OCI-LY7 (cell line): ENCODE results near the gene LRRC7. TPM values are rescaled to one million over a fixed set of nuclear protein-coding genes. Genes with fewer than 3 reads are reported as not detected.

Experiments used
- BruUV-seq: library from RNA; stranded (reverse); fragments of 400-500 nt; replicated peaks from 2 replicates; lab custom pipeline; 2021; lab: Mats Ljungman, UMichigan
- CTCF ChIA-PET: fragments of 300-600 bp; sonication (Branson Sonifier 250); formaldehyde crosslinking; loops from one replicate; lab custom pipeline; 2022; ENCODE audit warnings: antibody characterized with exemption; ENCODE audit not compliant: unreplicated experiment; lab: Charles Lee
- POLR2A ChIA-PET: fragments of 300-600 bp; sonication (Branson Sonifier 250); formaldehyde crosslinking; loops from one replicate; lab custom pipeline; 2022; ENCODE audit warnings: antibody characterized with exemption; lab: Charles Lee
- DNase-seq: peaks from one replicate; pipeline ENCODE4 v3.0.0-alpha.2; 2015; ENCODE audit warnings: low spot score
- H2AFZ ChIP-seq: fragments of 200-600 bp; sonication (generic), shearing (Covaris generic); 2 replicates; pipeline ENCODE4 v1.6.1; 2014; ENCODE audit warnings: mild to moderate bottlenecking, antibody characterized with exemption, low read length, moderate library complexity
- H3K27ac ChIP-seq: fragments of 200-600 bp; sonication (generic); 2 replicates; pipeline ENCODE4 v1.5.1; 2014; ENCODE audit warnings: mixed run types, low read depth, mild to moderate bottlenecking, moderate library complexity, low read length, inconsistent platforms; ENCODE audit not compliant: poor library complexity, severe bottlenecking
- H3K36me3 ChIP-seq: fragments of 200-600 bp; sonication (generic); 2 replicates; pipeline ENCODE4 v1.6.1; 2014; ENCODE audit warnings: mild to moderate bottlenecking, antibody characterized with exemption, low read length, moderate library complexity, mixed read lengths; ENCODE audit not compliant: insufficient read depth
- H3K4me1 ChIP-seq: fragments of 200-600 bp; sonication (generic); 2 replicates; pipeline ENCODE4 v1.5.1; 2014; ENCODE audit warnings: mild to moderate bottlenecking, low read length; ENCODE audit not compliant: insufficient read depth, poor library complexity, severe bottlenecking
- H3K4me2 ChIP-seq: fragments of 200-600 bp; sonication (generic); 2 replicates; pipeline ENCODE4 v1.6.1; 2014; ENCODE audit warnings: mild to moderate bottlenecking, low read length
- H3K4me3 ChIP-seq: fragments of 200-600 bp; sonication (generic); 2 replicates; pipeline ENCODE4 v1.5.1; 2014; ENCODE audit warnings: mild to moderate bottlenecking, low read depth, low read length; ENCODE audit not compliant: poor library complexity, severe bottlenecking
- H3K79me2 ChIP-seq: fragments of 200-600 bp; sonication (generic); 2 replicates; pipeline ENCODE4 v1.6.1; 2016; ENCODE audit warnings: low read depth, mild to moderate bottlenecking, low read length, moderate library complexity, mixed read lengths; ENCODE audit not compliant: insufficient read depth
- H3K9me2 ChIP-seq: fragments of 200-600 bp; sonication (generic); 2 replicates; pipeline ENCODE4 v1.6.1; 2016; ENCODE audit warnings: mild to moderate bottlenecking, low read length, mixed read lengths; ENCODE audit not compliant: insufficient read depth
- H3K9me3 ChIP-seq: fragments of 200-600 bp; sonication (generic); 2 replicates; pipeline ENCODE4 v1.6.1; 2014; ENCODE audit warnings: mild to moderate bottlenecking, mixed run types, low read length, mixed read lengths
- H4K20me1 ChIP-seq: fragments of 200-600 bp; sonication (generic); 2 replicates; pipeline ENCODE4 v1.6.1; 2014; ENCODE audit warnings: mild to moderate bottlenecking, antibody characterized with exemption, low read length, moderate library complexity, mixed read lengths; ENCODE audit not compliant: insufficient read depth
- CTCF ChIP-seq: fragments of 200-600 bp; sonication (generic); conservative IDR thresholded peaks from 2 replicates; pipeline ENCODE4 v1.5.1; 2014; ENCODE audit warnings: mild to moderate bottlenecking, antibody characterized with exemption, low read length, moderate library complexity, mixed read lengths
- EZH2phosphoT487 ChIP-seq: fragments of 200-600 bp; sonication (generic); IDR thresholded peaks from 2 replicates; pipeline ENCODE4 v1.6.1; 2018; ENCODE audit warnings: low read depth, borderline replicate concordance, mild to moderate bottlenecking, mixed run types, antibody characterized with exemption, low read length, moderate library complexity, mixed read lengths
- intact Hi-C: fragments of 100-400 bp; cut with micrococcal nuclease; formaldehyde crosslinking; loops from one replicate; pipeline ENCODE4 v1.10.0; 2022; ENCODE audit not compliant: unreplicated experiment
- total RNA-seq, 2 experiments: library from RNA; depleted of rRNA in 1 of 2; stranded (reverse); fragments of >200 nt in 1 of 2; shearing (Covaris generic) in 1 of 2; gene quantifications; 2 replicates each; pipeline ENCODE4 v1.2.3, GENCODE V29; 2014 to 2022

The LRRC7 gene
- total RNA-seq, 2 experiments from 2014 or later, result not detected

DNA sequence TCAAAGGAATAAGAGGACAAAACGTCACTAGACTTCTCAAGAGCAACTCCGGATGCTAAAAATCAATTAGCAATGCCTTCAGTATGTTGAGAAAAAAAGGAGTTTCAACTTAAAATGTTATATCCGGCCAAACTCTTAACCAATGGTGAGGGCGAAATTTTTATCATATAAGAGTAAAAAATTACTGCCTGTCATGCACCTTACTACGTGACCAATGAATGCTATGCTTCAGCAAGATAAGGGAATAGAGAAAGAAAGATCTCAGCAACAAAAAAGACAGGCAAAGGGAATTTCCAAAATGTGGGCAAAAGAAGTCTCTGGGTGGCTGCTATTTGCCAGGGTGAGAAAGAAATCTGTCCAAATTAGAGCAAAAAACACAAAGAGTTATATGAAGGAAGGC, 47.4 kb upstream of the LRRC7 start:
- Histone ChIP-seq H3K4me1 (no peaks in the 10 kb centered on the region), H3K9me2 (no peaks in the 10 kb centered on the region), H3K36me3 (no peaks in the 10 kb centered on the region), H4K20me1 (no peaks in the 10 kb centered on the region), H3K9me3 (no peaks in the 10 kb centered on the region), H3K27ac (no peak overlapping the region), H2AFZ (no peak overlapping the region), H3K79me2 (no peaks in the 10 kb centered on the region), H3K4me2 (no peak overlapping the region), H3K4me3 (no peak overlapping the region)
- BruUV-seq, result no TSS peak
- intact Hi-C loops, result no loop called here
- ChIA-PET CTCF (no interaction called here), POLR2A (no interaction called here)
- no peak for DNase-seq
- no peak for TF ChIP-seq EZH2phosphoT487
- TF ChIP-seq CTCF, result no peak

- H3K4me3 ChIP-seq, result no peak overlapping the region
- CTCF ChIA-PET, result no interaction called here
- H3K4me2 ChIP-seq, result no peak overlapping the region
- TF ChIP-seq EZH2phosphoT487 (no peak), CTCF (no peak)
- no peak for DNase-seq
- no peaks in the 10 kb centered on the region for H3K4me1 ChIP-seq
- no peaks in the 10 kb centered on the region for H3K9me2 ChIP-seq
- no peaks in the 10 kb centered on the region for H3K36me3 ChIP-seq
- POLR2A ChIA-PET, result no interaction called here
- no peak overlapping the region for H2AFZ ChIP-seq
- no peak overlapping the region for H3K27ac ChIP-seq
- intact Hi-C loops, result no loop called here
- H4K20me1 ChIP-seq, result no peaks in the 10 kb centered on the region
- no peaks in the 10 kb centered on the region for H3K79me2 ChIP-seq
- no peaks in the 10 kb centered on the region for H3K9me3 ChIP-seq
- BruUV-seq, result no TSS peak
These were observed 44.7 kb upstream of the LRRC7 start for GRCh38 chr1:69523032-69523431.

DNA sequence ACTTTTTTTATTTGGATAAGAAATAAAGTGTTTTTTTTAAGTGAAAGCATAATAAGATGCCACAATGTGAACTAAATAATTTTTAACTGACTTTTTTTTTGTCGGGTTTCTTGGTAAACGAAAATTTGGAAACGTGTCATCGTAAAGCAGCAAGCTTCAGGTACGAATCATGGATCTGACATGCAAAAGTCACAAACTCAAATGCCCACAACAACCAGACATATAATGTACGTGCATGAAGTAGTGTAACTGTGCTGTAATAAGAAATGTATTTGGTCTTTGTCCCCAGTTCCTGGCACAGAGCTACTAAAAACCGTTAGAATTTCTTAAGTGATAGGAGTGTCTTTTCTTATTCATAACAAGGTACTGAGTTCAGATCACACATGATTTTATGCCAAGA, 44.3 kb upstream of the LRRC7 start:
- Histone ChIP-seq H3K9me2 (no peaks in the 10 kb centered on the region), H3K27ac (no peak overlapping the region), H3K79me2 (no peaks in the 10 kb centered on the region), H3K4me3 (no peak overlapping the region), H3K36me3 (no peaks in the 10 kb centered on the region), H3K9me3 (no peaks in the 10 kb centered on the region), H4K20me1 (no peaks in the 10 kb centered on the region), H2AFZ (no peak overlapping the region), H3K4me2 (no peak overlapping the region), H3K4me1 (no peaks in the 10 kb centered on the region)
- ChIA-PET POLR2A (interaction anchor here (0.6 kb wide), 1 partner anchor 38 kb away, joined by 3 read pairs; no protein-coding TSS in a partner anchor), CTCF (no interaction called here)
- no peak for TF ChIP-seq EZH2phosphoT487
- TF ChIP-seq CTCF, result no peak
- intact Hi-C loops, result no loop called here
- BruUV-seq, result no TSS peak
- no peak for DNase-seq
